AG09319 (cell line): ENCODE measurements around the gene ALDH1A1.

Experiments
- DNase-seq: peaks from one replicate; pipeline ENCODE4 v3.0.0-alpha.2; 2010; ENCODE audit warnings: low read depth; ENCODE audit errors: extremely low read depth
- TF ChIP-seq, protein P1 (sequence below): IDR thresholded peaks from 2 replicates; pipeline ENCODE4 v1.5.1; 2011; ENCODE audit warnings: low read depth, mild to moderate bottlenecking, inconsistent platforms, low read length, moderate library complexity

ALDH1A1 gene

DNA sequence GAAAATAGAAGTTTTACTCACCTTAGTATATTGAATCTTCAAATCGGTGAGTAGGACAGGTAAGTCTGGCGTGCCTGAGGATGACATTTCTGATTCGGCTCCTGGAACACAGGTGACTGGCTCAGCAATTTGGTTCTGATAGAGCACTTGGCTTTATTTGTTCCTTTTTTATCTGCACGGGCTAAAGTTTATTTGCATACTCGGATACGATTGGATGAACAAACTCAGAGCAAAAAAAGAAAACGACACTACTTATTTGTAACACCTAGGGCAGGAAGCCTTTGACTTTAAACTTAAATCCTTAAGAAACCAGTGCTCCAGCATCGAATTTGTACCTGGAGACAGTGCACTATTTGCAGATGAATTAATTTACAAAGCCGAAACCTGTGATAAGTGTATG is at the start of gene ALDH1A1:
ALDH1A1 (minus strand) TSS at position 140 of the 400 bp plus-strand sequence; CDS start at position 87, 53 bp downstream.
- TF ChIP-seq, protein P1, sequence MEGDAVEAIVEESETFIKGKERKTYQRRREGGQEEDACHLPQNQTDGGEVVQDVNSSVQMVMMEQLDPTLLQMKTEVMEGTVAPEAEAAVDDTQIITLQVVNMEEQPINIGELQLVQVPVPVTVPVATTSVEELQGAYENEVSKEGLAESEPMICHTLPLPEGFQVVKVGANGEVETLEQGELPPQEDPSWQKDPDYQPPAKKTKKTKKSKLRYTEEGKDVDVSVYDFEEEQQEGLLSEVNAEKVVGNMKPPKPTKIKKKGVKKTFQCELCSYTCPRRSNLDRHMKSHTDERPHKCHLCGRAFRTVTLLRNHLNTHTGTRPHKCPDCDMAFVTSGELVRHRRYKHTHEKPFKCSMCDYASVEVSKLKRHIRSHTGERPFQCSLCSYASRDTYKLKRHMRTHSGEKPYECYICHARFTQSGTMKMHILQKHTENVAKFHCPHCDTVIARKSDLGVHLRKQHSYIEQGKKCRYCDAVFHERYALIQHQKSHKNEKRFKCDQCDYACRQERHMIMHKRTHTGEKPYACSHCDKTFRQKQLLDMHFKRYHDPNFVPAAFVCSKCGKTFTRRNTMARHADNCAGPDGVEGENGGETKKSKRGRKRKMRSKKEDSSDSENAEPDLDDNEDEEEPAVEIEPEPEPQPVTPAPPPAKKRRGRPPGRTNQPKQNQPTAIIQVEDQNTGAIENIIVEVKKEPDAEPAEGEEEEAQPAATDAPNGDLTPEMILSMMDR, result no peak
- DNase-seq, result no peak

DNA sequence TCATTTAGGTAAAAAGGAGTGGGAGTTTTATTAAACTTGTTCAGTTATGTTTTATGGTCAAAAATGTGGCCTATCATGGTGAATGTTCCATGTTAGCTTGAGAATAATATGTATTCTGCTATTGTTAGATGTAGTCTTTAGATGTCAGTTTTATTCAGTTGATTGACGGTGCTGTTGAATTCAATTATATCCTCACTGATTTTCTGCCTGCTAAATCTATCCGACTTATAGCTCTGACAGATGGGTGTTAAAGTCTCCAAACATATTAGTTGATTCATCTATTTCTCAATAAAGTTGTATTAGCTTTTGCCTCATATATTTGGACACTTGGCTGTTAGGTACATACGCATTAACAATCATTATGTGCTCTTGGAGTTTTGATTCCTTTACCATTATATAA is 49.0 kb upstream of the ALDH1A1 start:
- TF ChIP-seq, protein P1, result no peak
- DNase-seq, result no peak

DNA sequence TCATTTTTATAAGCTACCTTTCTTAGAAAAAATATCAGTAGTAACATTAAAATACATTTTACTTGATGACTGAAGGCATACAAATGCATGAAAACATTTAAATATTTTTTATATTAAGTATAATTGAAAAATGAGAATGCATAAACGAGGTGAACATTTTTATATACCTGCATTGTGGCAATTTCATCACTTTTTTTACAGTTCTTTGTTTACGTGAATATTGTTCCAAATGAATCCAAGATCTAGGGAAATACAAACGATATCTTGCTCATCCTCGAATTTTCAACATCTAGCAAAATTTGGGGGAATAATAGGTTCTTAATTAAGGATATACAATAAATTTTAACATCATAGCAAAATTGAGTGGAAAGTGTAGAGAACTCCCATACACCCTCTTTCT is 45.5 kb upstream of the ALDH1A1 start:
- TF ChIP-seq, protein P1, result no peak
- DNase-seq, result no peak

DNA sequence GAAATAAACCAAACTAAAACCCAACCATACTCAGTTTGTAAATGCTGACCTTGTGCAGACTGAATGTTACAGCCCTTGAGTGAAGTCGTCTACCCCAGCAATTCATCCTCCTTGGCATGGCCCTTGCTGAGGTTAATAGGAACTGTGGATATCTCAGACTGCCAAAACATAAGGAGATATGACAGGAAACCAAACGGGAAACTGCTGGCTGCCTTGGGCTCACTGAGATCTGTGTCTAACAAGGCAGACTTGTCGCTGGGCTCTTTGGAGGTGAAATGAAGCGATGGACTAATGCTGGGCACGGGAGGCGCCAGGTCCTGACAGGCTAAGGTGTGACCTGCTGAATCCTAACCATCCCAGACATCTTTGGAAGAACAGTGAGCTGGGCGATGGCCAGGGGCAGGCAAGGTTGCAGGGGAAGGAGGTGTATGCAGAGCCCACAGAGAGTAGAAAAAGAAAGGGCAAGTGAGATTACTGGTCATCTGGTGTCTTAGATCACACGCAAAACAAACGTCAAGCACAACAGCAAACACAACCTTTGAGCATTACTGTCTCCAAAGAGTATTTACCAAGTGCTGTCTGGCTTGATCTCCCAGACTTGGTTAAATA is 44.6 kb upstream of the ALDH1A1 start:
- TF ChIP-seq, protein P1, result no peak
- DNase-seq, result no peak

DNA sequence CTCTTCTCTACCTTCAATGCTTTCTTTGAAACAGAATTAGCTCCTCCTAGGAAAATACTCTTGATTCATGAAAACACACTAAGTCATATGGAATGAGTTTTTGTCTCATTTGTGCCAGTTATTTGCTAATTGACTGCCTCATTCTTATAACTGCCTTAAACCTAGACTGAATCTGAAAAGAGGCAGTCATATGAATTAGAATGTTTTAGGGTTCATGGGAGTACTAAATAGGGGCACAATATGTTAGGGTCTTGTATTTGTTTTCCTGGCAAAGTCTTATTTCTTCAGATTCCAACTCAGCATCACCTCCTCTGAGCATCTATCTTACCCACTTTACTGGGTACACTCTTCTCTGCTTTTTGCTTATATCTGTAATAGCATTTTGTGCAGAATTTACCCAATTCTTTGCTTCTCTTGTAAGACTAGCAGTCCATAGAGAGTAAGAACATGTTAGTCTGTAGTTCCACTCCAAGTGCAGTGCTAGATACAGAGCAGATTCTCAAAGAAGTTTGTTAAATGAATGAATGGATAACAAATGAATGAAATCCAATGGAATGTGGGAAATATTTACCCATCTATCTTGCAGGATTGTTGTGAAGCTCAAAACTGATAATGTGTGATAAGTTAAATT is 43.9 kb upstream of the ALDH1A1 start:
- no peak for DNase-seq
- TF ChIP-seq, protein P1, result no peak

DNA sequence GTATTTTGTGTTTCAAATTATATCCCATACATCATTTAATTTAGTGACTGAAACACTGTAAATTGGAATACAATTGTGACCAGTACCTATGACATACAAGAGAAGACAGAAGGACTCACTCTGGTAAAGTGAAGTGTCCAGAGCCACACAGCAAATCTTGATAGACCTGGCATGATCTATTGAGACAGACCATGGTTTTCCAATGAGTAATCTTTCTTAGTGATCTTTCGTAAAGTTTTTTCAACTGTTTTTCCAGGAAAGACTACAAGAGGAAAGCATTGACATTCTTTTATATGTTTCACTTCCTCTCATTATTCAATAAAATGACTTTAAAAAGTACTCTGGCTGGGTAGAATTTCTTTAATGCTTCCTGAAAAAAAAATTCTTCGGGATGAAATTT is 43.3 kb upstream of the ALDH1A1 start:
- TF ChIP-seq, protein P1, result no peak
- no peak for DNase-seq

DNA sequence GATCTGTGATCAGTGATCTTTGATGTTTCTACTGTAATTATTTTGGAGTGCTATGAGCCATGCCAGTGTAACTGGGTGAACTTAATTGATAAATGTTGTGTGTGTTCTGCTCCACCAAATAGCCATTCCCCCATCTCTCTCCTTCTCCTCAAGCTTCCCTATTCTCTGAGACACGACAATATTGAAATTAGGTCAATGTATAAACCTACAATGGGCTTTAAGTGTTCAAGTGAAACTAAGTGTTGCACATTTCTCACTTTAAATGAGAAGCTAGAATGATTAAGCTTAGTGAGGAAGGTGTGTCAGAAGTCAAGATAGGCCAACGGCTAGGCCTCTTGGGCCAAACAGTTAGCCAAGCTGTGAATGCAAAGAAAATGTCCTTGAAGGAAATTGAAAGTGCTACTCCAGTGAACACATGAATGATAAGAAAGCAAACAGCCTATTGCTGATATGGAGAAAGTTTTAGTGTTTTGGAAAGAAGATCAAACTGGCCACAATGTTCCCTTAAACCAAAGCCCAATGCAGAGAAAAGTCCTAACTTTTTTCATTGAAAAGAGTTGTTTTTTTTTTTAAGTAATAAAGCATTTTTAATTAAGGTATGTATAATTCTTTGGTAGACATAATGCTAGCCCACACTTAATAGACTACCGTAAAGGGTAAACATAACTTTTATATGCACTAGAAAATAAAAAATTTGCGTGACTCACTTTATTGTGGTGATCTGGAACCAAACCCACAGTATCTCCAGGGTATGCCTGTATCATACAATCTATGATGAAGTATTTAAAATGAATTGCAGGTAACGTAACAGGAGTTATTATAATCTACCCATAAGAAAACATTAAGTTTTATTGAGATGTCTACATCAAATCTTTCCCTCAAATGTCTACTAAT is 42.5 kb upstream of the ALDH1A1 start:
- DNase-seq, result no peak

More for the DNA sequence above, 42.5 kb upstream of the ALDH1A1 start:
- TF ChIP-seq, protein P1, result no peak
